Vagina (tissue), 2 donors: ENCODE results near the gene PECR.

Source experiments
- POLR2A ChIP-seq, 2 donors: fragments of 450-650 bp; IDR thresholded peaks; one replicate each; pipeline ENCODE4 v1.6.1; 2017; ENCODE audit warnings: antibody characterized with exemption in 2 of 2, mild to moderate bottlenecking in 2 of 2, moderate library complexity in 2 of 2
- TF ChIP-seq, protein P1 (sequence below), 3 experiments: fragments of 450-650 bp in 2 of 3; fragments of 200-600 bp in 1 of 3; sonication (generic) in 1 of 3; IDR thresholded peaks; one replicate each; pipeline ENCODE4 v1.5.1; 2017 to 2019; ENCODE audit warnings: antibody characterized with exemption in 3 of 3, mild to moderate bottlenecking in 2 of 3, moderate library complexity in 2 of 3

DNA sequence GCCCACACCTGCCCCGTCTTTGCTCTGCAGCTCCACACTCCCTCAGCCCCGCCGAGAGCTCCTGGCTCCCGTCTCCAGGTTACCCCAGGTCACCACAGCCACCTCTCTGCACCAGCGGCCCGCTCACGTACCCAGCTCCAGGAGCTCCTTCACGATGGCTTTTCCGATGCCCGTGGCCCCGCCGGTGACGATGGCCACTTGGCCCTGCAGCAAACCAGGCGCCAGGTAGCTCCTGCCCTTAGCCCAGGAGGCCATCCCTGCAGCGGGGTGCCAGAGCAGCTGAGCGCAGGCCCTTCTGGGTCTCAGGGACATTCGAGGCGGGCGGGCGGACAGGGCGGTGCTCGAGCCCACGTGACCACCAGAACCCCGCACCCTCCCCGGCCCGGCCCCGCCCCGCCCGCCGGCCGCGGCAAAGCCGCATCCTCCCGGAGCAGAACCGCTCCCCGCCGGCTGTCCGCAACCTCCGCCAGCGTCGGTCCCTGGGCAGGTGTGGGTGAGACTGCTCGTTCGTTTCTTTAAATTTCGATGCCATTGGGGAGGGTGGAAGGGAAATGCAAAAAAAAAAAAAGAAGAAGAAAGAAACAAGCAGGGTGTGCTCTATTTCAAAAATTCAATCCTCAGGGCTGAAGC, at the start of gene PECR, which contains the start of gene TMEM169:
- TF ChIP-seq, protein P1, sequence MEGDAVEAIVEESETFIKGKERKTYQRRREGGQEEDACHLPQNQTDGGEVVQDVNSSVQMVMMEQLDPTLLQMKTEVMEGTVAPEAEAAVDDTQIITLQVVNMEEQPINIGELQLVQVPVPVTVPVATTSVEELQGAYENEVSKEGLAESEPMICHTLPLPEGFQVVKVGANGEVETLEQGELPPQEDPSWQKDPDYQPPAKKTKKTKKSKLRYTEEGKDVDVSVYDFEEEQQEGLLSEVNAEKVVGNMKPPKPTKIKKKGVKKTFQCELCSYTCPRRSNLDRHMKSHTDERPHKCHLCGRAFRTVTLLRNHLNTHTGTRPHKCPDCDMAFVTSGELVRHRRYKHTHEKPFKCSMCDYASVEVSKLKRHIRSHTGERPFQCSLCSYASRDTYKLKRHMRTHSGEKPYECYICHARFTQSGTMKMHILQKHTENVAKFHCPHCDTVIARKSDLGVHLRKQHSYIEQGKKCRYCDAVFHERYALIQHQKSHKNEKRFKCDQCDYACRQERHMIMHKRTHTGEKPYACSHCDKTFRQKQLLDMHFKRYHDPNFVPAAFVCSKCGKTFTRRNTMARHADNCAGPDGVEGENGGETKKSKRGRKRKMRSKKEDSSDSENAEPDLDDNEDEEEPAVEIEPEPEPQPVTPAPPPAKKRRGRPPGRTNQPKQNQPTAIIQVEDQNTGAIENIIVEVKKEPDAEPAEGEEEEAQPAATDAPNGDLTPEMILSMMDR (IDR thresholded peaks at IDR 0.05): no peak
- TF ChIP-seq POLR2A (IDR thresholded peaks at IDR 0.05): no peak
